GM18858 (cell line): ENCODE measurements around the gene CFAP45.
A peak's percentile ranks its signal among the peaks of the same experiment; 100 is the strongest.
"Not testable (repeated sequence)": the region's sequence is repeated elsewhere in the genome, so short reads cannot be mapped to it uniquely, and the experiment has no call there.

Experiments used
- ATAC-seq: cut with Tn5 transposase; IDR thresholded peaks from one replicate; pipeline ENCODE4 v1.9.1; 2021; ENCODE audit not compliant: unreplicated experiment

CFAP45 gene

DNA sequence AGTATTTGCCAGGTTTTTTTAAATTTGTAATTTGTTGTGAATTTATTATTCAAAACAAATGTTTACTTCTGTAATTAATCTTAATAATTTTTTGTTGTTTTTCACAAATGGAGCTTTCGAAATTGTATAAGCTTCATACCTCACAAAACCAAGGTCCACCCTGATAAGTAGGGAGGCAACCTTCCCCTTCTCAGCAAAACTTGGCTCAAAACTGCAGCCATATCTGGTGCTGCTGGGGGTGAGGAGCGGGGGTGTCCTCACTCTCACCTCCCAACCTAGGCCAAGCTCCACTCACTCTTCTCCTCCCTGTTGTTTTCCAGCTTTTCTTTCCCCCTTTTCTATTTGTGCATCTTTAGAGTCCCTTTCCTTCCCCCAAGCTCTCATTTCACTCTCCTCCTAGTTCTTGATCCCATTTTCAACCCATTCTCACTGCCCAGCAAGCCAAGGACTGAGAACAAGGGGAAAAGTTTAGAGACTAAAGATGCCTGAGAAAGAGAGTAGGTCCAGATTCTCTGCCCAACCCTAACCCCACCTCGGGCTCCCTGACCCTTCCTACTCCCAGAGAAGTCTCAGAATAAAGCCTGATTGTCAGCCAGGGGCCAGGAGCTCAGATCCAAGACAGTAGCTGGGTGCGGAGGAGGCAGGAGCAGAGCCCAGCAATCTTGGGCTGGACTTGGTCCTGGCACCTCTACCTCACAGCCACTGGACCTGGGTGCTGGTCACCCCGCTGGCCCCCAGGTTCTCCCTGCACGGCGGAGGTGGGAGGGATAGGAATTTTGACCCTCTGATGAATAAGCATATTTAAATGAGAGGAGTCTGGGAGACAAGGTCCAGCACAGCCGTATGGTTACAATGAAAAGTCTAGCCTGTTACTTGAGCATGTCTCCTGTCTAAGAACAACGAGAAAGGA is 8.3 kb upstream of the CFAP45 start:
- no peak for ATAC-seq

- ATAC-seq: no peak
Measured at GRCh38 chr1:159906960-159907359, 7.0 kb upstream of the CFAP45 start.

GRCh38 chr1:159904036-159904435 is 4.1 kb upstream of the CFAP45 start:
- ATAC-seq: not testable (repeated sequence)

DNA sequence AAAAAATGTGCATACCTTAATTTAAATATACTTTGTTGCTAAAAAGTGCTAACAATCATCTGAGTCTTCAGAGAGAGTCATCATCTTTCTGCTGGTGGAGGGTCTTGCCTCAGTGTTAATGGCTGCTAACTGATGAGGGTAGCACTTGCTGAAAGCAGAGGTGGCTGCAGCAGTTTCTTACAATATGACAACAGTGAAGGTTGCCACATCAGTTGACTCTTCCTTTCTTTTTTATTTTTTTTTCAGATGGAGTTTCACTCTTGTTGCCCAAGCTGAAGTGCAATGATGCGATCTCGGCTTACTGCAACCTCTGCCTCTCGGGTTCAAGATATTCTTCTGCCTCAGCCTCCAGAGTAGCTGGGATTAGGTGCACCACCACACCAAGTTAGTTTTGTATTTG is 2.6 kb upstream of the CFAP45 start:
- ATAC-seq: no peak

DNA sequence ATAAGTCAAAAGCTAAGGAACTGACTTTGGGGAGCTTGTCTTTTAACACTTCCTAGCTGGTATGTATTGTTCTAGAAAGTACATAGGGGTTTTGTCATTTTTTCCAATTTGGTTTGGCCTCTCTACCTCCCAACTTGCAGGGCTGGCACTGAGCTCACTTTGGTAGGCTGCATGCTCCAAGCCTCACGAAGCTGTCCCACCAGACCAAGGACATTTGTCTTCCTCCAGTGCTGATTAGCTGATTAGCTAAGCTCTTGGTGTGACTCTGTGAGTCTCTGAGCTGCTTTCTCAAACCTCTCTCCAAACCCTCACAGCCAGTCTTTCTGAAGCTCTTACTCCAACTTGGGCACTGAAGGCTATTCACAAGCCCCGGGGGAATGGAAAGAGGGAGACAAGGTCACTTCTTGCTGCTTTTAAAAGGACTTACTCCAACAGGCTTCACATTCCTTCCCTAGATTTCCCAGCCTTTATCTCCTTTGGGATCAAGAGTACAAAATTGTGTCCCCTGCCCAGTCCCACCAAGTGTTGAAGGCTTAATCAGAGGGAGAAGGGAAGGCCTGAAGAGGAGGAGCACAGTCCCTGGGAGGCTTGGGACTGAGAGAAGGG is 893 bp upstream of the CFAP45 start:
- ATAC-seq: no peak

DNA sequence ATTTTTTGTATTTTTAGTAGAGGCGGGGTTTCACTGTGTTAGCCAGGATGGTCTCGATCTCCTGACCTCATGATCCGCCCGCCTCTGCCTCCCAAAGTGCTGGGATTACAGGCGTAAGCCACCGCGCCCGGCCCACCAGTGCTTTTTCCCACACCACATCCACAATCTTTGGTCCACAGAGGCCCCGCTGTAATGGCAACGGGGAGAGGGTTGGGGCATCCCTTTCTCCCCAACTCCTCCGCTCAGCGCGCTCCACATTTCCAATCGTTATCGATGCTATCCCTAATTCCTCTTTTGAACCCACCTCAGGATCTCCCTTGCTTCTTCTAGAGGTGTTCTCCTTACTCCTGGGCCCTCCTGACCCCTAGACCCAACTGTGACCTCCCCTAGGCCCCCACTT is 331 bp downstream of the CFAP45 start:
- not testable (repeated sequence) for ATAC-seq

DNA sequence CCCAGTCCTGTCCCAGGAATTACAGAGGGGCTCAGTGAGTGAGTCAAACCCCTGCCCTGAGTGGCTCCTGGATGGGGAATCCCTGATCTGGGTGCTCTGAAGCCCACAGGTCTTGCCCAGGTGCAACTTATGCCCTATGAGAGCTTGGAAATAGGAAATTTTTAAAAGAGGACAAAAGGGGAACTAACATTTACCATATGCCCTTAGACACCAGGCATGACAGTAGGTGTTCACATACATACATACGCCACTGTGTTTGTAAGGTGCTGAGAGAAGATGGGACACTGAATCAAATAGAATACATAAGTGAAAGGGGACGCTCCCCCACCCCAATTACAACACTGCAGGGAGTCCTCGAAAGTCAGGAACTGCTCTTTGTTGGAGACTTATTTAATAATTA is 1.4 kb downstream of the CFAP45 start:
- no peak for ATAC-seq

- ATAC-seq: no peak
Measured at GRCh38 chr1:159897962-159898361, 2.0 kb downstream of the CFAP45 start.

DNA sequence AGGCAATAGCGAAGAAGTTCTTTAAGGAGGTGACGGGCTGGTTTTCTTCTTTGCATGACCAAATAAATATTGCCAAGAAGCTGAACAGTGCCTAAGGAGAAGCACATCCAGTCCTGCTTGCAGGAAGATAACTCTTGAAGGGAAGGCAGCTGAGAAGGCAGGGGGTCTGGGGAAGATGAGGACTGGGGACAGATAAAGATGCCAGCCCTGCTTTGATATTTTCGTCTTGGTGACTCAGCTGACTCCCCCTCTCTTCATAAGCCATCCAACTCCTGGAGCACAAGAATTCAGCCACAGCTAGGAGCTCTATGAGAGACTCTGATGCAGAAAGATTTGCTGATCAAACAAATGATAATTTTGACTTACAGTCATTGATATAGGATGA is 3.4 kb downstream of the CFAP45 start:
- no peak for ATAC-seq

GRCh38 chr1:159895836-159896545 is 4.0 kb downstream of the CFAP45 start:
- ATAC-seq: no peak

DNA sequence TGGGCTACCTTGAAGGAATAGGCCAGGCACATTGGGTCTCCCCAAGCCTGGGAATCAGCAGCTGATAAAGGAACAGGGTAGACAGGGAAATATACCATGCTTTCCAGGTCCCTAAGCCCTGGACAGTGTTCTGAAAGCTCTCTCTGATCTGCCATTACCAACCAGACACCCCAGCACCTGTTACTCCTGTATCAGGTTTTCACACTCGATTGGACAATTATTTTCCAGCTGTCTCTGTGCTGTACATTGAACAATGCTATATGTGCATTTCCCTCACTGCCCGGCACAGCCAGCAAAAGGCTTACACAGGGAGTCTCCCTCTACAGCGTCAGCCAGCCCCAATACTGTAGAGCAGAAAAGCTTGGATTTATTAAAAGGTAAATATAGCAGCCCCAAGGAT is 4.7 kb downstream of the CFAP45 start:
- ATAC-seq: no peak

DNA sequence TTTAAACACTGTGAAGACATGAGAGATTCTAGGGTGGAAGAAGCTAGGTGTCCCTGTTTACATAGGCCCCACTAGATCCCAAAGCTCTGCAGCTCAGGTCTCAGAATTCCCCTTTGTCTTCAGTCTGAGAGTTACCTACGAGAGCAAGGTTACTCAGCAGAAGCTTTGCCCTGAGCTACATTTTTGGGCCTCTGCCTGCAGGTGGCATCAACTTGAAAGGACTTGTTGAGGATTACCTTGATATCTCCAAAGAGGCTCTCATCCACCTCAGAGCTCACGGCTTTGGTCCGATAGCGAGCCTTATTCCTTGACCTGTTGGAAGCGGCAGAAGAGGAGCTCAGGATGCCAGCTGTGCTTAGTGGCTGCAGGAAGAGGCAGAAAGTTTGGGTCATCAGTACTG is 7.0 kb downstream of the CFAP45 start:
- ATAC-seq: no peak

GRCh38 chr1:159891275-159892157 is 8.4 kb downstream of the CFAP45 start:
- peak; percentile 61 for ATAC-seq

GRCh38 chr1:159890390-159890789 is 9.6 kb downstream of the CFAP45 start:
- ATAC-seq: no peak

GRCh38 chr1:159889821-159890252 is 10.1 kb downstream of the CFAP45 start:
- peak; percentile 89 for ATAC-seq

DNA sequence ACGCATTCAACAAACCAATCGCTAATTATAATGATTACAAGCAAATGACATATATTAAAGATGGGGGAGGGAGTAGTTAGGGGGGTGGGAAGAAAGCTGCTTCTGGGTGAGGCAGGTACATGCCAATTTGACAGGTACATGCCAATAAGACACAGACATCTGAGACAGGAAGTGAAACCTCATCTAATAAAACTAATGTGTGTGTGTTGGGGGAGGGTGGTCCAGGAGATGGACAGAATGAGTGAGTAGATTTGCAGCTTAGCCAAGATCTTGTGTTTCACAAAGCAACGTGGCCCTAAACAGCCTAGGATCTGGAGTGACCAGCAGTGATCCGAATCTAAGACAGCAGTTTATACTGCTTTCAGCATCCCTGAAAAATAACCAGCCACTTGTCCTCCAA is 10.8 kb downstream of the CFAP45 start:
- ATAC-seq: no peak

GRCh38 chr1:159884296-159884695 is 15.7 kb downstream of the CFAP45 start:
- no peak for ATAC-seq

GRCh38 chr1:159883134-159883533 is 16.8 kb downstream of the CFAP45 start:
- ATAC-seq: no peak

- ATAC-seq: no peak
Measured at GRCh38 chr1:159882527-159882862, 17.5 kb downstream of the CFAP45 start.

- ATAC-seq: no peak
Measured at GRCh38 chr1:159881622-159882526, 18.1 kb downstream of the CFAP45 start.
